Endothelial cell of umbilical vein (primary cell): ENCODE measurements around the gene CRYBG3. TPM values are rescaled to one million over a fixed set of nuclear protein-coding genes. Genes with fewer than 3 reads are reported as not detected.
A peak's percentile ranks its signal among the peaks of the same experiment; 100 is the strongest.

Source experiments
- BruUV-seq: library from RNA; stranded (reverse); fragments of 400-500 nt; replicated peaks from 2 replicates; lab custom pipeline; 2021; lab: Mats Ljungman, UMichigan
- CTCF ChIA-PET: fragments of 300-600, 350-600 bp; sonication (Branson Sonifier 250); formaldehyde crosslinking; loops from one replicate; lab custom pipeline; 2021; ENCODE audit warnings: antibody characterized with exemption, inconsistent platforms; lab: Charles Lee
- POLR2A ChIA-PET: fragments of 300-600, 350-600 bp; sonication (Branson Sonifier 250); formaldehyde crosslinking; loops from one replicate; lab custom pipeline; 2021; ENCODE audit warnings: antibody characterized with exemption, inconsistent platforms; lab: Charles Lee
- DNase-seq: peaks from one replicate; pipeline ENCODE4 v3.0.0-alpha.2; 2011; ENCODE audit warnings: low read depth, low spot score
- FAIRE-seq: peaks from 2 replicates; lab custom pipeline; 2011; peaks lifted over from hg19 to GRCh38; lab: Jason Lieb, UNC
- H2AFZ ChIP-seq: 2 replicates; pipeline ENCODE4 v1.6.0; 2012; ENCODE audit warnings: low read depth, low read length, control low read depth, inconsistent platforms
- H3K27ac ChIP-seq: 2 replicates; pipeline ENCODE4 v1.5.1; 2011; ENCODE audit warnings: low read depth, mild to moderate bottlenecking, control low read depth, low read length, moderate library complexity; ENCODE audit not compliant: insufficient read depth
- H3K27me3 ChIP-seq, 2 experiments: 2 replicates each; pipeline versions ENCODE4 v1.6.0 to v1.6.1; 2011; ENCODE audit warnings: low read length in 2 of 2, mixed read lengths in 1 of 2; ENCODE audit not compliant: control insufficient read depth in 2 of 2, insufficient read depth in 2 of 2
- H3K36me3 ChIP-seq, 2 experiments: 2 replicates in 1 of 2; 3 replicates in 1 of 2; pipeline ENCODE4 v1.5.1; 2011; ENCODE audit warnings: low read length in 2 of 2, mild to moderate bottlenecking in 1 of 2, moderate library complexity in 1 of 2; ENCODE audit not compliant: control insufficient read depth in 2 of 2, insufficient read depth in 2 of 2; ENCODE audit errors: extremely low read depth in 1 of 2
- H3K4me1 ChIP-seq: 3 replicates; pipeline ENCODE4 v1.5.1; 2011; ENCODE audit warnings: mild to moderate bottlenecking, low read length; ENCODE audit not compliant: control insufficient read depth, insufficient read depth; ENCODE audit errors: extremely low read depth
- H3K4me2 ChIP-seq: 2 replicates; pipeline ENCODE4 v1.6.1; 2011; ENCODE audit warnings: low read length, control low read depth, mixed read lengths; ENCODE audit not compliant: insufficient read depth
- H3K4me3 ChIP-seq, 3 experiments: fragments of 200-600 bp in 1 of 3; sonication (generic), shearing (Covaris generic) in 1 of 3; replicated peaks in 1 of 3; 2 replicates each; pipeline ENCODE4 v1.5.1; 2011 to 2016; ENCODE audit warnings: control low read depth in 3 of 3, low read length in 3 of 3, mild to moderate bottlenecking in 2 of 3, inconsistent platforms in 1 of 3, low read depth in 1 of 3, moderate library complexity in 1 of 3; ENCODE audit not compliant: insufficient read depth in 1 of 3
- H3K79me2 ChIP-seq: 2 replicates; pipeline ENCODE4 v1.6.0; 2012; ENCODE audit warnings: low read length, inconsistent platforms; ENCODE audit not compliant: control insufficient read depth, insufficient read depth
- H3K9ac ChIP-seq: replicated peaks from 2 replicates; pipeline ENCODE3; 2011; ENCODE audit warnings: low read length, control low read depth; ENCODE audit not compliant: insufficient read depth; ENCODE audit errors: extremely low read depth
- H3K9me1 ChIP-seq: replicated peaks from 3 replicates; pipeline ENCODE4 v1.6.0; 2011; ENCODE audit warnings: mild to moderate bottlenecking, low read length; ENCODE audit not compliant: control insufficient read depth, insufficient read depth; ENCODE audit errors: extremely low read depth
- H3K9me3 ChIP-seq: replicated peaks from 2 replicates; pipeline ENCODE4 v1.5.1; 2012; ENCODE audit warnings: low read length, inconsistent platforms; ENCODE audit not compliant: control insufficient read depth, insufficient read depth
- H4K20me1 ChIP-seq: replicated peaks from 2 replicates; pipeline ENCODE3; 2011; ENCODE audit warnings: mild to moderate bottlenecking, low read length; ENCODE audit not compliant: control insufficient read depth, insufficient read depth; ENCODE audit errors: extremely low read depth
- CTCF ChIP-seq, 2 donors: IDR thresholded peaks; 1 replicate in 1 of 2; 2 replicates in 1 of 2; pipeline ENCODE4 v1.5.1; 2011; ENCODE audit warnings: low read length in 2 of 2, mild to moderate bottlenecking in 2 of 2, moderate library complexity in 2 of 2, control low read depth in 1 of 2, inconsistent platforms in 1 of 2, low read depth in 1 of 2; ENCODE audit not compliant: insufficient read depth in 1 of 2; ENCODE audit errors: extremely low read depth in 1 of 2
- EZH2 ChIP-seq: IDR thresholded peaks from 2 replicates; pipeline ENCODE4 v1.6.1; 2012; ENCODE audit warnings: borderline replicate concordance, low read depth, mild to moderate bottlenecking, moderate library complexity, low read length, inconsistent platforms; ENCODE audit not compliant: severe bottlenecking
- FOS ChIP-seq: IDR thresholded peaks from 2 replicates; pipeline ENCODE4 v1.6.1; 2011; ENCODE audit warnings: mild to moderate bottlenecking, low read length, moderate library complexity, borderline replicate concordance; ENCODE audit not compliant: insufficient read depth
- GATA2 ChIP-seq: IDR thresholded peaks from 2 replicates; pipeline ENCODE4 v1.7.0; 2011; ENCODE audit warnings: low read depth, mild to moderate bottlenecking, moderate library complexity, mixed read lengths, low read length; ENCODE audit not compliant: insufficient read length, insufficient read depth
- JUN ChIP-seq: IDR thresholded peaks from 2 replicates; pipeline ENCODE4 v1.6.1; 2011; ENCODE audit warnings: borderline replicate concordance, low read depth; ENCODE audit not compliant: insufficient read length, insufficient read depth
- MAX ChIP-seq: IDR thresholded peaks from 2 replicates; pipeline ENCODE4 v1.6.1; 2011; ENCODE audit not compliant: insufficient read depth, insufficient read length
- MYC ChIP-seq: IDR thresholded peaks from one replicate; pipeline ENCODE4 v1.6.1; 2011; ENCODE audit warnings: mild to moderate bottlenecking, low read depth, low read length
- POLR2A ChIP-seq: IDR thresholded peaks from 2 replicates; pipeline ENCODE4 v1.6.1; 2012; ENCODE audit warnings: low read depth, mild to moderate bottlenecking, control low read depth, low read length
- POLR2AphosphoS5 ChIP-seq: IDR thresholded peaks from 2 replicates; pipeline ENCODE4 v1.6.1; 2012; ENCODE audit warnings: low read depth, mild to moderate bottlenecking, control low read depth, low read length, moderate library complexity; ENCODE audit not compliant: insufficient read depth
- dilution Hi-C: fragments of 300-500 bp; cut with MboI; formaldehyde crosslinking; loops from one replicate; pipeline ENCODE4 v1.15.0; 2019; ENCODE audit warnings: low sequenced_read_pairs; ENCODE audit not compliant: extremely low pct_ligation_motif_present
- intact Hi-C: fragments of 100-400 bp; cut with micrococcal nuclease; formaldehyde crosslinking; loops from one replicate; pipeline ENCODE4 v1.10.0; 2022
- polyA plus RNA-seq, 4 experiments: library from polyadenylated mRNA; depleted of rRNA in 3 of 4; stranded (reverse) in 3 of 4; unstranded in 1 of 4; fragments of >200 nt; gene quantifications; 2 replicates each; pipeline versions ENCODE4 v1.2.1 to v1.2.3, GENCODE V29; 2011 to 2012; ENCODE audit warnings: missing spikeins in 1 of 4
- total RNA-seq: library from RNA; stranded (reverse); gene quantifications from 2 replicates; pipeline ENCODE4 v1.2.3, GENCODE V29; 2021

Gene CRYBG3
- total and polyA plus RNA-seq, 2 donors (not counting 3 experiments of a cell fraction or from before 2014, with no cell fraction given): 2.8 to 15.0 TPM

- Histone ChIP-seq H4K20me1 (no peaks in the 10 kb centered on the region), H3K4me2 (peak overlapping the region; percentile 96), H3K27ac (no peak overlapping the region), H3K4me3 (peak overlapping the region in 1 of 3 experiments; percentile 89), H3K27me3 (peaks cover 0 to 2% of the 10 kb centered on the region in 2 experiments), H3K36me3 (no peaks in the 10 kb centered on the region), H3K4me1 (peaks cover 14% of the 10 kb centered on the region), H3K9me3 (no peaks in the 10 kb centered on the region), H3K79me2 (peaks cover 12% of the 10 kb centered on the region), H2AFZ (no peak overlapping the region), H3K9ac (no peak overlapping the region), H3K9me1 (no peaks in the 10 kb centered on the region)
- ChIA-PET POLR2A (no interaction called here), CTCF (interaction anchor here (0.7 to 3.2 kb wide), 9 partner anchors 8 to 202 kb away, joined by 3 to 27 read pairs (median 9); partner anchors contain the start of gene ARL6)
- intact Hi-C loops: loop anchor here (5.0 kb wide), 1 partner anchor 77 kb away; no protein-coding TSS in a partner anchor
- DNase-seq: no peak
- no TSS peak for BruUV-seq
- dilution Hi-C loops: no loop called here
- TF ChIP-seq FOS (no peak), POLR2AphosphoS5 (no peak), JUN (no peak), CTCF (IDR thresholded peaks at IDR 0.05; ENCODE audit: extremely low read depth in 1 of 2, insufficient read depth in 1 of 2, low read depth in 1 of 2, low read length in 2 of 2) (no peak), POLR2A (no peak), GATA2 (no peak), MAX (no peak), EZH2 (no peak), MYC (no peak)
- no peak for FAIRE-seq
These were observed 1.0 kb upstream of the CRYBG3 start for GRCh38 chr3:97820780-97821179.
